Pancreas (tissue), 10 donors: ENCODE results near the gene UBAC2. TPM values are rescaled to one million over a fixed set of nuclear protein-coding genes. Genes with fewer than 3 reads are reported as not detected.

Experiments used
- ATAC-seq, 4 donors: fragments of 200-7000 bp; cut with Tn5 transposase; one replicate each; pipeline versions ENCODE4 v1.8.0 to v1.9.1; 2020; ENCODE audit warnings: mild to moderate bottlenecking in 4 of 4, moderate library complexity in 4 of 4
- DNase-seq, 6 donors: peaks; one replicate each; pipeline ENCODE4 v3.0.0-alpha.2; 2020
- FAIRE-seq: peaks from 2 replicates; lab custom pipeline; 2012; peaks lifted over from hg19 to GRCh38; lab: Jason Lieb, UNC
- H3K27ac ChIP-seq, 4 donors: fragments of 200-600 bp; sonication (generic); 1 replicate in 3 of 4; 2 replicates in 1 of 4; pipeline versions ENCODE4 v1.5.0 to v1.8.0; 2020
- H3K27me3 ChIP-seq, 4 donors: fragments of 200-600 bp; one replicate each; pipeline ENCODE4 v1.8.0; 2021
- H3K36me3 ChIP-seq, 3 donors: fragments of 200-600 bp; sonication (generic) in 1 of 3; one replicate each; pipeline versions ENCODE4 v1.5.0 to v1.8.0; 2020 to 2021
- H3K4me1 ChIP-seq, 3 donors: fragments of 200-600 bp; one replicate each; pipeline ENCODE4 v1.8.0; 2021
- H3K4me3 ChIP-seq, 4 donors: fragments of 200-600 bp; sonication (generic) in 2 of 4; one replicate each; pipeline versions ENCODE4 v1.5.0 to v1.8.0; 2020 to 2021
- H3K9me3 ChIP-seq, 4 donors: fragments of 200-600 bp; one replicate each; pipeline ENCODE4 v1.8.0; 2021
- WGBS, 2 donors: extraction: QIAGEN DNeasy Blood & Tissue Kit; methylation state at CpG; one replicate each; pipeline ENCODE4 v1.1.7; 2013; 5-methylcytosine and 5-hydroxymethylcytosine counted together
- intact Hi-C, 3 donors: fragments of 100-400 bp; cut with DNase I; formaldehyde crosslinking; loops; one replicate each; pipeline versions ENCODE4 v1.11.1 to v1.14.2; 2022
- polyA plus RNA-seq, 2 donors: library from polyadenylated mRNA; stranded (reverse); fragments of 200-250 nt; gene quantifications; one replicate each; pipeline ENCODE4 v1.2.3, GENCODE V29; 2013
- total RNA-seq, 6 donors: library from RNA; stranded (reverse); fragmentation: NEBNext Ultra II Directional in 4 of 6; extraction: Animal tissue kit (Norgen Biotek cat#: 25700) in 4 of 6; gene quantifications; one replicate each; pipeline versions ENCODE4 v1.2.1 to v1.2.4, GENCODE V29; 2021 to 2023
- TF ChIP-seq, protein P1 (sequence below), 4 donors: fragments of 200-600 bp; sonication (generic) in 3 of 4; IDR thresholded peaks; one replicate each; pipeline versions ENCODE4 v1.5.0 to v1.8.0; 2021; ENCODE audit warnings: antibody characterized with exemption in 4 of 4
- donor health status: healthy with polysubstance abuse.
- donor health status: DM: no; HTN: no; CAD: no; lungs with moderate emphysema.
- donor health status: DM: no; HTN: no; CAD: no.
- donor health status: control.
- donor health status: control.
- donor health status: Bipolar disorder and iron deficiency.
- donor health status: DM: yes; HTN: yes; CAD: no.
- donor health status: DM: no; HTN: no; CAD: no.
- donor health status: DM: no; HTN: no; CAD: no.
- donor health status: DM: yes; HTN: yes; CAD: no.

The UBAC2 gene
- total and polyA plus RNA-seq, 8 donors = 17.5 to 29.5 (median 26.9) TPM

DNA sequence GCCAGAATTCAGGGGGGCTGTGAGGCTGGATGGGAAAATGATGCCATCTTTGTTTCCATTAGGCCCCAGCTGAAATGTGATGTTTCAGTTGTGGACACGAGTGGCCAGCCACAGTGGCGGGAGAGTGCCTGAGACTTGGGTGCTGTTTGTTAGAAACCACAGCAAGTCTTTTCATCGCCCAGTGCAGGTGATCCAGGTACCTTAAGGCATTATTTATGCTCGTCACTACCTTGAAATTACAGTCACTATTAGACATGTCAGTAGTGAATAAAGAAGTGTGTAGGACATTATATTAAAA lies 218.1 kb downstream of the UBAC2 start:
- FAIRE-seq = no peak
- intact Hi-C loops = no loop called here
- Histone ChIP-seq H3K36me3 (no peaks in the 10 kb centered on the region), H3K4me1 (no peaks in the 10 kb centered on the region), H3K27me3 (no peaks in the 10 kb centered on the region), H3K9me3 (no peaks in the 10 kb centered on the region), H3K27ac (no peak overlapping the region), H3K4me3 (no peak overlapping the region)
- ATAC-seq = no peak
- 78 to 86% methylated on average over 4 of the region's 4 CpGs for WGBS, 2 donors
- TF ChIP-seq, protein P1, sequence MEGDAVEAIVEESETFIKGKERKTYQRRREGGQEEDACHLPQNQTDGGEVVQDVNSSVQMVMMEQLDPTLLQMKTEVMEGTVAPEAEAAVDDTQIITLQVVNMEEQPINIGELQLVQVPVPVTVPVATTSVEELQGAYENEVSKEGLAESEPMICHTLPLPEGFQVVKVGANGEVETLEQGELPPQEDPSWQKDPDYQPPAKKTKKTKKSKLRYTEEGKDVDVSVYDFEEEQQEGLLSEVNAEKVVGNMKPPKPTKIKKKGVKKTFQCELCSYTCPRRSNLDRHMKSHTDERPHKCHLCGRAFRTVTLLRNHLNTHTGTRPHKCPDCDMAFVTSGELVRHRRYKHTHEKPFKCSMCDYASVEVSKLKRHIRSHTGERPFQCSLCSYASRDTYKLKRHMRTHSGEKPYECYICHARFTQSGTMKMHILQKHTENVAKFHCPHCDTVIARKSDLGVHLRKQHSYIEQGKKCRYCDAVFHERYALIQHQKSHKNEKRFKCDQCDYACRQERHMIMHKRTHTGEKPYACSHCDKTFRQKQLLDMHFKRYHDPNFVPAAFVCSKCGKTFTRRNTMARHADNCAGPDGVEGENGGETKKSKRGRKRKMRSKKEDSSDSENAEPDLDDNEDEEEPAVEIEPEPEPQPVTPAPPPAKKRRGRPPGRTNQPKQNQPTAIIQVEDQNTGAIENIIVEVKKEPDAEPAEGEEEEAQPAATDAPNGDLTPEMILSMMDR (IDR thresholded peaks at IDR 0.05) = no peak
- no peak for DNase-seq

DNA sequence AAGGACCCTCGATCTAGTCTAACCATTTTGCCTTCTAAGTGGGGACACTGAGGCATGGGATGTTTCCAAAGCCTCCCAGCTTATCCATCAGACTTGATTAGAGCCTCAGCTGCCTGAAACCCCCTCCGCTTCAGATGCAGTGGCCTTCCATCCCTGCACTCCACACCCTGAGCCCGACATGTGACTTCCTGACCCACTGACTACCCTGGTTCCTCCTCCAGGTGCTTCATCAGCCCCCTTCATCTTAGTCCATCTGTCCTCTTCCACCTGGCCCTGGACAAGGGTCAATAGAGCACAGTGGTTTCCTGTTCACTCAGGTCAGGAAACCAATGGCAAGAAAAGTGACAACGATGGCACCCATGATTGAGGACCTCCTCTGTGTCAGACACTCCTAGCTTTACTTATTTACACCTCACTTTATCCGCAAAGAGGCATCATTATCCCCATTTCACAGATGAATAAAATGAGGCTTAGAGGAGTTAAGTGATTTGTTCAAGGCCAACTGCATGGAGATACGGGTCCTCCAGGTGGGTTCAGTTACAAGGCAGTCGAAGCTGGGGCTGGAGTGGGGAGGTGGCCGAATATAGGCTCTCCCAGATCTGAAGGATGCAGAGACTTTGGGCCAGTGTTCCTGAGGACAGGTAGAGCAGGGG lies 219.1 kb downstream of the UBAC2 start:
- no peaks in the 10 kb centered on the region for H3K4me1 ChIP-seq
- no peak overlapping the region for H3K4me3 ChIP-seq
- H3K9me3 ChIP-seq = no peaks in the 10 kb centered on the region
- H3K36me3 ChIP-seq = no peaks in the 10 kb centered on the region
- DNase-seq (no peak), ATAC-seq (no peak), FAIRE-seq (no peak)
- no peaks in the 10 kb centered on the region for H3K27me3 ChIP-seq
- WGBS, 2 donors = 63 to 76% methylated on average over 8 of the region's 8 CpGs
- TF ChIP-seq, protein P1 (IDR thresholded peaks at IDR 0.05) = no peak
- intact Hi-C loops = no loop called here
- H3K27ac ChIP-seq = no peak overlapping the region

DNA sequence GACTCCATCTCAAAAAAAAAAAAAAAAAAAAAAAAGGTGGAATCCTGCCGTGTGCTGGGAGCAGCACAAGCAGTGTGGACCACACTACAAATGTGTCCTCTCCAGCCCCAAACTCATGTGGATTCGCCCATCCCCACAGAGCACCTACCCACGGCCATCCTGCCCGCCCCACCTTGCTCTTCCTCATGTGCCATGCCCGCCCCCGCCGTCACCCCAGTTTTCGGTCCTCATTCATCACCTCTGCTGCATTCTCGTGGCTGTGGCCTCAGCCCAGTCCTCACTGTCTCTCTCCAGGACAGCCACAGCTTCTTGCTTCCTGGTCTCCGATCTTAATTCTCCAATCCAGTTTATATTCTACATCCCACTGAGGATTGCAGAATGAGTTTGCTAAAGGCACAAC lies 220.6 kb downstream of the UBAC2 start:
- Histone ChIP-seq H3K36me3 (no peaks in the 10 kb centered on the region), H3K27ac (no peak overlapping the region), H3K4me1 (no peaks in the 10 kb centered on the region), H3K9me3 (no peaks in the 10 kb centered on the region), H3K4me3 (no peak overlapping the region), H3K27me3 (no peaks in the 10 kb centered on the region)
- no peak for ATAC-seq
- no peak for FAIRE-seq
- 67 to 81% methylated on average over 10 of the region's 10 CpGs for WGBS, 2 donors
- TF ChIP-seq, protein P1 (IDR thresholded peaks at IDR 0.05) = no peak
- intact Hi-C loops = no loop called here
- DNase-seq = no peak

DNA sequence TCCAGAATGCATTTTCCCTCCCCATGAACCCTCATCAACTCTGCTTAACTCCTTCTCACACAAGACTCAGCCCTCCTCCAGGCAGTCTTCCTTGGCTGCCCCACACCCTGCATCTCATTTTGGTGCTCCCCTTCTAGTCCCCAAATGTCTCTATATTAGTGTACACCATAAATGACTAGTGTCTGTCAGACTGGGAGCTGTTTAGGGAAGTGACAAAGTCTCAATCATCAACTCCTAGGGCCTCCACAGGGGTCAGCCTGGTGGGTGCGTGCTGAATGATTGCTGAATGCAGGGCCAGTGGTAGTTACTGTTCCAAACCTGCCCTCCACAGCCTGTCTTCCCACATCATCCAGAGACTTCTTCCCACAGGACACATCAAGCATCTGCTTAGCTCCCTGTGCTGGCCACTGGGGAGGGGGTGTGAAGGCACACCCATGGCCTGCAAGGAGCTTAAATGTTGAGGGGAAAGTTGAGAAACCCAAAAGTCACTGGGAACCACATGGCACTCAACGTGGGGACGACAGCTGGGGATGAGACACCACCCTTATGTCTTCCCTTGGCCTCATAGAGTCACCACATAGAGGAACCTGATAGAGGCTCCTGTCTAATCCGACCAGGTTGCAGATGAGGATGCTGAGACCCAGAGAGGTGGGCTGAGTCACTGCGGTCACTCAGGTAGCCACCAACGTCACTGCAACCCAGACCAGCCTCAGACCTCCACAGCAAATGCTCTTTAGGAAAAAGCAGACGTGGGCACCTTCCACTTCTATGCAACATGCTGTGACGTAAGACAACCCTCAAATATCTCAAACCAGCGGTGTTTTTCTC lies 221.3 kb downstream of the UBAC2 start:
- 57 to 83% methylated on average over 9 of the region's 9 CpGs for WGBS, 2 donors
- H3K27ac ChIP-seq = no peak overlapping the region
- FAIRE-seq (no peak), DNase-seq (no peak), ATAC-seq (peak in 1 of 4 donors; percentile 24)
- no peaks in the 10 kb centered on the region for H3K9me3 ChIP-seq
- H3K36me3 ChIP-seq = no peaks in the 10 kb centered on the region
- TF ChIP-seq, protein P1 (IDR thresholded peaks at IDR 0.05) = no peak
- H3K27me3 ChIP-seq = no peaks in the 10 kb centered on the region
- intact Hi-C loops = no loop called here
- H3K4me1 ChIP-seq = no peaks in the 10 kb centered on the region
- H3K4me3 ChIP-seq = no peak overlapping the region
